T-cell (primary cell): ENCODE data around the gene NCMAP. TPM values are rescaled to one million over a fixed set of nuclear protein-coding genes. Genes with fewer than 3 reads are reported as not detected.

Experiments
- ATAC-seq, 4 experiments: fragments of 200-7000 bp in 3 of 4; fragments of 150-1000 bp in 1 of 4; cut with Tn5 transposase; replicated peaks in 1 of 4; 1 replicate in 3 of 4; 2 replicates in 1 of 4; pipeline ENCODE4 v1.10.0; 2021; ENCODE audit warnings: moderate library complexity in 3 of 4, mild to moderate bottlenecking in 2 of 4, moderate number of reproducible peaks in 1 of 4
- CTCF ChIA-PET, 2 donors: fragments of 300-600 bp; sonication (Branson Sonifier 250); formaldehyde crosslinking; loops; one replicate each; lab custom pipeline; 2022; ENCODE audit warnings: antibody characterized with exemption in 2 of 2; lab: Charles Lee
- POLR2A ChIA-PET, 2 donors: fragments of 300-600 bp; sonication (Branson Sonifier 250); formaldehyde crosslinking; loops; one replicate each; lab custom pipeline; 2022; ENCODE audit warnings: antibody characterized with exemption in 2 of 2; lab: Charles Lee
- DNase-seq, 35 experiments: peaks; one replicate each; pipeline versions ENCODE4 v3.0.0 to v3.0.0-alpha.2; 2013 to 2023
- H3K27ac ChIP-seq: one replicate; pipeline ENCODE4 v1.5.1; 2013; ENCODE audit warnings: low read length
- H3K27me3 ChIP-seq, 2 experiments: replicated peaks in 1 of 2; 1 replicate in 1 of 2; 2 replicates in 1 of 2; pipeline versions ENCODE4 v1.6.1 to v1.7.0; 2013; ENCODE audit warnings: low read length in 1 of 2, mixed read lengths in 1 of 2; ENCODE audit not compliant: control insufficient read depth in 2 of 2, insufficient read depth in 2 of 2; ENCODE audit errors: extremely low read depth in 1 of 2
- H3K36me3 ChIP-seq, 2 donors: 1 replicate in 1 of 2; 2 replicates in 1 of 2; pipeline versions ENCODE4 v1.6.1 to v1.7.0; 2013; ENCODE audit warnings: low read length in 1 of 2; ENCODE audit not compliant: control insufficient read depth in 2 of 2, insufficient read depth in 1 of 2; ENCODE audit errors: extremely low read depth in 1 of 2
- H3K4me1 ChIP-seq, 2 experiments: 1 replicate in 1 of 2; 2 replicates in 1 of 2; pipeline versions ENCODE4 v1.6.1 to v1.7.0; 2013; ENCODE audit warnings: low read length in 2 of 2, mixed read lengths in 1 of 2; ENCODE audit not compliant: insufficient read depth in 2 of 2, control insufficient read depth in 1 of 2; ENCODE audit errors: extremely low read depth in 1 of 2
- H3K4me3 ChIP-seq, 2 donors: 1 replicate in 1 of 2; 2 replicates in 1 of 2; pipeline versions ENCODE4 v1.5.1 to v1.7.0; 2013; ENCODE audit warnings: mild to moderate bottlenecking in 2 of 2, low read length in 1 of 2, moderate library complexity in 1 of 2; ENCODE audit not compliant: control insufficient read depth in 1 of 2; ENCODE audit errors: extremely low read depth in 1 of 2
- H3K9me3 ChIP-seq: 2 replicates; pipeline ENCODE4 v1.7.0; 2013
- H3K27ac Mint-ChIP-seq, 2 donors: one replicate each; pipeline ENCODE4 v1.8.0; 2020 to 2021; ENCODE audit warnings: mild to moderate bottlenecking in 2 of 2, mixed read lengths in 2 of 2
- H3K27me3 Mint-ChIP-seq, 2 donors: one replicate each; pipeline ENCODE4 v1.8.0; 2021 to 2022; ENCODE audit warnings: mixed read lengths in 2 of 2
- H3K36me3 Mint-ChIP-seq: one replicate; pipeline ENCODE4 v1.8.0; 2021; ENCODE audit warnings: mixed read lengths
- H3K4me1 Mint-ChIP-seq, 3 donors: one replicate each; pipeline ENCODE4 v1.8.0; 2020 to 2022; ENCODE audit warnings: mixed read lengths in 3 of 3, mild to moderate bottlenecking in 1 of 3
- H3K4me3 Mint-ChIP-seq, 3 donors: one replicate each; pipeline ENCODE4 v1.8.0; 2020 to 2022; ENCODE audit warnings: mild to moderate bottlenecking in 3 of 3, mixed read lengths in 3 of 3, moderate library complexity in 3 of 3
- H3K9me3 Mint-ChIP-seq, 3 donors: one replicate each; pipeline ENCODE4 v1.8.0; 2020 to 2022; ENCODE audit warnings: mixed read lengths in 3 of 3
- WGBS: methylation state at CpG from one replicate; pipeline ENCODE4 v1.1.5; 2013; ENCODE audit warnings: missing lambda C conversion rate; ENCODE audit not compliant: insufficient coverage; 5-methylcytosine and 5-hydroxymethylcytosine counted together
- total RNA-seq, 35 experiments: library from RNA in 6 of 35; stranded (reverse) in 6 of 35; fragments of 120-200 nt in 1 of 35; gene quantifications; one replicate each; pipeline versions ENCODE4 v1.2.1 to v1.2.4 and lab custom pipeline; 2013 to 2026

NCMAP gene
- total RNA-seq, 5 donors from 2014 or later (not counting 1 experiment from before 2014, with no cell fraction given) = 0.13 to 0.23 (median 0.19) TPM; not detected in 1

DNA sequence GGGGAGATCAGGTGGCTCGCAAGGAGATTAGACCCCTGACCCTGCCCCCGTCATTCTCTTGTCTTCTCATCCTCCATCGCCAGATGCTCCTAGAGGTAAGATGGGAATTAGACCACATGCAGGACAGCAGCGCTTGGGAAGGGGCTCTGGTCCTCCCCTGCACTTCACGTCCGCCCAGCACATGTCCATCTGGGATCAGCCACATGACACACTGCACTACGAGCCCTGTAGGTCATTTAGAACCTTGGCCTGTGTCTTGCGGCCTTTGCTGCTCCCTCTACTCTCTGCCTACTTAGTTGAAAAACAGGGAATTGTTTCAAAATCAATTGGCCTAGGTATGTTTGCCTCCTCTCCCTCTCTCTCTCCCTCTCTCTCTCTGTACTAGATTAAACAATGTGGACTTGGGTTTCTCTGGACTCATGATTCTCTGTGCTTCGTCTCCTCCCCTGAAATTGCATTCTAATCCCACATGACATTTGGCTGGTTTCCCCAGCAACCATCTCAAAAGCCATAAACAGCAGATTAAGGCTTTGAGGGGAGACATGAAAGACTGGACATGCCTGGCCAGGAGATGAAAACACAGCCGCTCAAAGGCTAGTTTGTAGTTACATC is 3.8 kb upstream of the NCMAP start:
- Histone ChIP-seq H3K4me1 (peaks cover 0 to 15% of the 10 kb centered on the region in 2 experiments), H3K27ac (no peak overlapping the region), H3K36me3 (no peaks in the 10 kb centered on the region), H3K9me3 (no peaks in the 10 kb centered on the region), H3K4me3 (no peak overlapping the region), H3K27me3 (peaks cover 0 to 27% of the 10 kb centered on the region in 2 experiments)
- ChIA-PET POLR2A (no interaction called here), CTCF (no interaction called here)
- WGBS = 94% methylated on average over 9 of the region's 10 CpGs
- H3K9me3 Mint-ChIP-seq = no peaks in the 10 kb centered on the region
- H3K27ac Mint-ChIP-seq = no peak overlapping the region
- H3K4me1 Mint-ChIP-seq = peaks cover 16 to 19% (median 17%) of the 10 kb centered on the region in 3 donors
- H3K36me3 Mint-ChIP-seq = no peaks in the 10 kb centered on the region
- ATAC-seq (no peak), DNase-seq (no peak)
- H3K4me3 Mint-ChIP-seq = no peak overlapping the region
- H3K27me3 Mint-ChIP-seq = peaks cover 0 to 10% of the 10 kb centered on the region in 2 donors

- ChIA-PET POLR2A (no interaction called here), CTCF (no interaction called here)
- ATAC-seq (no peak), DNase-seq (no peak)
- Histone ChIP-seq H3K27me3 (peaks cover 0 to 42% of the 10 kb centered on the region in 2 experiments), H3K27ac (no peak overlapping the region), H3K4me1 (peaks cover 0 to 15% of the 10 kb centered on the region in 2 experiments), H3K4me3 (no peak overlapping the region), H3K9me3 (no peaks in the 10 kb centered on the region), H3K36me3 (no peaks in the 10 kb centered on the region)
- H3K9me3 Mint-ChIP-seq = no peaks in the 10 kb centered on the region
- WGBS = no CpG with 5 or more reads among the region's 3 CpGs
- H3K27me3 Mint-ChIP-seq = peaks cover 0 to 25% of the 10 kb centered on the region in 2 donors
- no peak overlapping the region for H3K27ac Mint-ChIP-seq
- H3K4me3 Mint-ChIP-seq = no peak overlapping the region
- H3K36me3 Mint-ChIP-seq = no peaks in the 10 kb centered on the region
- peaks cover 16 to 19% (median 18%) of the 10 kb centered on the region in 3 donors for H3K4me1 Mint-ChIP-seq
These were observed 2.0 kb upstream of the NCMAP start for GRCh38 chr1:24553931-24554330.

- DNase-seq (no peak), ATAC-seq (no peak)
- ChIA-PET CTCF (interaction anchor here (0.6 to 1.0 kb wide), 2 partner anchors 9 to 75 kb away, joined by 3 to 9 read pairs; no protein-coding TSS in a partner anchor), POLR2A (no interaction called here)
- H3K4me1 Mint-ChIP-seq = peaks cover 16 to 19% (median 18%) of the 10 kb centered on the region in 3 donors
- no peaks in the 10 kb centered on the region for H3K36me3 Mint-ChIP-seq
- Histone ChIP-seq H3K27ac (no peak overlapping the region), H3K36me3 (no peaks in the 10 kb centered on the region), H3K4me1 (peaks cover 0 to 15% of the 10 kb centered on the region in 2 experiments), H3K9me3 (no peaks in the 10 kb centered on the region), H3K27me3 (peaks cover 0 to 47% of the 10 kb centered on the region in 2 experiments), H3K4me3 (no peak overlapping the region)
- H3K9me3 Mint-ChIP-seq = no peaks in the 10 kb centered on the region
- H3K4me3 Mint-ChIP-seq = peak overlapping the region in 2 of 3 donors; percentile 78 to 80
- 90% methylated on average over 4 of the region's 4 CpGs for WGBS
- peaks cover 0 to 25% of the 10 kb centered on the region in 2 donors for H3K27me3 Mint-ChIP-seq
- H3K27ac Mint-ChIP-seq = no peak overlapping the region
These were observed 1.2 kb upstream of the NCMAP start for GRCh38 chr1:24554714-24555113.

GRCh38 chr1:24556414-24556795 is 518 bp downstream of the NCMAP start:
- Mint-ChIP-seq H3K27me3 (peaks cover 0 to 25% of the 10 kb centered on the region in 2 donors), H3K9me3 (no peaks in the 10 kb centered on the region), H3K36me3 (no peaks in the 10 kb centered on the region), H3K4me1 (peaks cover 14 to 19% (median 18%) of the 10 kb centered on the region in 3 donors), H3K27ac (no peak overlapping the region), H3K4me3 (peak overlapping the region; percentile 61 to 78 (median 69))
- ChIA-PET CTCF (no interaction called here), POLR2A (interaction anchor here in 1 of 2 donors (0.5 kb wide), 1 partner anchor 137 kb away, joined by 7 read pairs; no protein-coding TSS in a partner anchor)
- Histone ChIP-seq H3K27me3 (peaks cover 0 to 54% of the 10 kb centered on the region in 2 experiments), H3K36me3 (no peaks in the 10 kb centered on the region), H3K27ac (no peak overlapping the region), H3K4me3 (peak overlapping the region; percentile 15 to 25), H3K9me3 (no peaks in the 10 kb centered on the region), H3K4me1 (peaks cover 0 to 15% of the 10 kb centered on the region in 2 experiments)
- DNase-seq (no peak), ATAC-seq (no peak)
- WGBS = 71% methylated on average over 14 of the region's 19 CpGs

- Histone ChIP-seq H3K4me1 (peaks cover 0 to 15% of the 10 kb centered on the region in 2 experiments), H3K27ac (no peak overlapping the region), H3K27me3 (peaks cover 0 to 55% of the 10 kb centered on the region in 2 experiments), H3K4me3 (no peak overlapping the region), H3K36me3 (no peaks in the 10 kb centered on the region), H3K9me3 (no peaks in the 10 kb centered on the region)
- Mint-ChIP-seq H3K27ac (peak overlapping the region in 1 of 2 donors; percentile 20), H3K36me3 (no peaks in the 10 kb centered on the region), H3K9me3 (no peaks in the 10 kb centered on the region), H3K27me3 (peaks cover 0 to 25% of the 10 kb centered on the region in 2 donors), H3K4me1 (peaks cover 10 to 19% (median 18%) of the 10 kb centered on the region in 3 donors), H3K4me3 (peak overlapping the region; percentile 28 to 78 (median 61))
- DNase-seq (no peak), ATAC-seq (no peak)
- ChIA-PET POLR2A (no interaction called here), CTCF (no interaction called here)
- WGBS = no CpG with 5 or more reads among the region's 6 CpGs
These were observed 1.3 kb downstream of the NCMAP start for GRCh38 chr1:24557220-24557619.

GRCh38 chr1:24557711-24558131 is 1.8 kb downstream of the NCMAP start:
- no peak overlapping the region for H3K27ac Mint-ChIP-seq
- no peak for ATAC-seq
- POLR2A ChIA-PET = interaction anchor here in 1 of 2 donors (0.6 kb wide), 1 partner anchor 17 kb away, joined by 4 read pairs; no protein-coding TSS in a partner anchor

More at GRCh38 chr1:24557711-24558131, 1.8 kb downstream of the NCMAP start:
- no peaks in the 10 kb centered on the region for H3K9me3 Mint-ChIP-seq
- H3K27me3 ChIP-seq = peaks cover 0 to 55% of the 10 kb centered on the region in 2 experiments
- peaks cover 0 to 25% of the 10 kb centered on the region in 2 donors for H3K27me3 Mint-ChIP-seq
- no peak overlapping the region for H3K4me3 ChIP-seq
- DNase-seq = no peak
- H3K4me1 ChIP-seq = peaks cover 0 to 15% of the 10 kb centered on the region in 2 experiments
- no peaks in the 10 kb centered on the region for H3K36me3 Mint-ChIP-seq
- no peak overlapping the region for H3K27ac ChIP-seq
- no peak overlapping the region for H3K4me3 Mint-ChIP-seq
- H3K4me1 Mint-ChIP-seq = peaks cover 13 to 23% (median 18%) of the 10 kb centered on the region in 3 donors
- H3K36me3 ChIP-seq = no peaks in the 10 kb centered on the region
- 72% methylated on average over 3 of the region's 9 CpGs for WGBS
- H3K9me3 ChIP-seq = no peaks in the 10 kb centered on the region
- CTCF ChIA-PET = interaction anchor here in 1 of 2 donors (0.6 kb wide), 1 partner anchor 20 kb away, joined by 3 read pairs; no protein-coding TSS in a partner anchor
